Activated naive CD4-positive, alpha-beta T cell treated with anti-CD3 and anti-CD28 coated beads for 36 hours (primary cell): ENCODE results near the gene SMIM22. TPM values are rescaled to one million over a fixed set of nuclear protein-coding genes. Genes with fewer than 3 reads are reported as not detected.
A peak's percentile ranks its signal among the peaks of the same experiment; 100 is the strongest.

Source experiments
- CTCF ChIA-PET: fragments of 350-600 bp; sonication (Branson Sonifier 250); formaldehyde crosslinking; loops from one replicate; lab custom pipeline; 2021; ENCODE audit warnings: antibody characterized with exemption; lab: Charles Lee
- DNase-seq: peaks from one replicate; pipeline ENCODE4 v3.0.0-alpha.2; 2020
- H3K27ac Mint-ChIP-seq: one replicate; pipeline ENCODE4 v1.8.0; 2021; ENCODE audit warnings: mild to moderate bottlenecking, mixed read lengths
- H3K27me3 Mint-ChIP-seq: one replicate; pipeline ENCODE4 v1.8.0; 2021; ENCODE audit warnings: low read depth, mixed read lengths
- H3K36me3 Mint-ChIP-seq: one replicate; pipeline ENCODE4 v1.8.0; 2021; ENCODE audit warnings: low read depth, mixed read lengths
- H3K4me1 Mint-ChIP-seq: one replicate; pipeline ENCODE4 v1.8.0; 2021; ENCODE audit warnings: low read depth, mixed read lengths
- H3K4me3 Mint-ChIP-seq: one replicate; pipeline ENCODE4 v1.8.0; 2021; ENCODE audit warnings: mild to moderate bottlenecking, moderate library complexity, mixed read lengths
- H3K9me3 Mint-ChIP-seq: one replicate; pipeline ENCODE4 v1.8.0; 2021; ENCODE audit warnings: mixed read lengths
- intact Hi-C: fragments of 100-400 bp; cut with micrococcal nuclease; formaldehyde crosslinking; loops from one replicate; pipeline ENCODE4 v1.15.1; 2023
- total RNA-seq, 2 experiments: library from RNA; stranded (reverse); gene quantifications; one replicate each; pipeline ENCODE4 v1.2.3, GENCODE V29; 2021

Gene SMIM22
- total RNA-seq, 2 experiments from 2014 or later: not detected

GRCh38 chr16:4760221-4760910 lies 34.8 kb upstream of the SMIM22 start:
- no peak overlapping the region for H3K4me3 Mint-ChIP-seq
- peaks cover 30% of the 10 kb centered on the region for H3K36me3 Mint-ChIP-seq
- H3K4me1 Mint-ChIP-seq: peaks cover 6% of the 10 kb centered on the region
- CTCF ChIA-PET: interaction anchor here (0.6 kb wide), 1 partner anchor 179 kb away, joined by 3 read pairs; no protein-coding TSS in a partner anchor
- DNase-seq: no peak
- H3K9me3 Mint-ChIP-seq: no peaks in the 10 kb centered on the region
- intact Hi-C loops: no loop called here
- no peaks in the 10 kb centered on the region for H3K27me3 Mint-ChIP-seq
- no peak overlapping the region for H3K27ac Mint-ChIP-seq

- DNase-seq: no peak
- no peak overlapping the region for H3K4me3 Mint-ChIP-seq
- peaks cover 18% of the 10 kb centered on the region for H3K4me1 Mint-ChIP-seq
- no peaks in the 10 kb centered on the region for H3K27me3 Mint-ChIP-seq
- intact Hi-C loops: no loop called here
- CTCF ChIA-PET: interaction anchor here (0.7 kb wide), 1 partner anchor 17 kb away, joined by 3 read pairs; no protein-coding TSS in a partner anchor
- peaks cover 16% of the 10 kb centered on the region for H3K36me3 Mint-ChIP-seq
- no peaks in the 10 kb centered on the region for H3K9me3 Mint-ChIP-seq
- no peak overlapping the region for H3K27ac Mint-ChIP-seq
These were observed 33.0 kb upstream of the SMIM22 start for GRCh38 chr16:4762205-4762604.

GRCh38 chr16:4763791-4764190 lies 31.4 kb upstream of the SMIM22 start:
- intact Hi-C loops: no loop called here
- H3K27ac Mint-ChIP-seq: no peak overlapping the region
- CTCF ChIA-PET: no interaction called here
- H3K4me1 Mint-ChIP-seq: peaks cover 28% of the 10 kb centered on the region
- H3K9me3 Mint-ChIP-seq: no peaks in the 10 kb centered on the region
- peaks cover 12% of the 10 kb centered on the region for H3K36me3 Mint-ChIP-seq
- H3K27me3 Mint-ChIP-seq: no peaks in the 10 kb centered on the region
- H3K4me3 Mint-ChIP-seq: no peak overlapping the region
- no peak for DNase-seq

- intact Hi-C loops: loop anchor here (5.0 kb wide), 2 partner anchors 288 to 493 kb away; partner anchors contain the start of genes HMOX2 and TFAP4
- no peaks in the 10 kb centered on the region for H3K27me3 Mint-ChIP-seq
- peaks cover 35% of the 10 kb centered on the region for H3K4me1 Mint-ChIP-seq
- CTCF ChIA-PET: interaction anchor here (0.7 to 1.0 kb wide), 2 partner anchors 31 to 114 kb away, joined by 3 read pairs; partner anchors contain the start of gene DNAAF8
- peaks cover 10% of the 10 kb centered on the region for H3K36me3 Mint-ChIP-seq
- DNase-seq: no peak
- no peaks in the 10 kb centered on the region for H3K9me3 Mint-ChIP-seq
- peak overlapping the region; percentile 80 for H3K4me3 Mint-ChIP-seq
- peak overlapping the region; percentile 82 for H3K27ac Mint-ChIP-seq
These were observed 29.4 kb upstream of the SMIM22 start for GRCh38 chr16:4765511-4766474.

GRCh38 chr16:4766875-4767628 lies 28.1 kb upstream of the SMIM22 start, which contains the start of gene ZNF500:
Gene ZNF500, minus strand, starts transcription at chr16:4767162. Its CDS starts 1,184 bp downstream, at chr16:4765978.
- CTCF ChIA-PET: interaction anchor here (0.6 to 1.0 kb wide), 3 partner anchors 32 to 116 kb away, joined by 3 read pairs; partner anchors contain the start of gene DNAAF8
- Mint-ChIP-seq H3K36me3 (peaks cover 7% of the 10 kb centered on the region), H3K4me3 (peak within 1 kb of the TSS; percentile 93), H3K9me3 (no peaks in the 10 kb centered on the region), H3K27me3 (no peaks in the 10 kb centered on the region), H3K27ac (peak within 1 kb of the TSS; percentile 93), H3K4me1 (peaks cover 35% of the 10 kb centered on the region)
- peak; percentile 98 for DNase-seq
- intact Hi-C loops: loop anchor here (1.0 to 5.0 kb wide), 5 partner anchors 33 to 495 kb away; partner anchors contain the start of genes ANKS3, DNAAF8, EEF2KMT and HMOX2

GRCh38 chr16:4767872-4768548 lies 27.2 kb upstream of the SMIM22 start:
- Mint-ChIP-seq H3K27ac (peak overlapping the region; percentile 93), H3K4me3 (peak overlapping the region; percentile 93), H3K36me3 (peaks cover 3% of the 10 kb centered on the region), H3K27me3 (no peaks in the 10 kb centered on the region), H3K9me3 (no peaks in the 10 kb centered on the region), H3K4me1 (peaks cover 35% of the 10 kb centered on the region)
- peak; percentile 41 for DNase-seq
- CTCF ChIA-PET: no interaction called here
- intact Hi-C loops: loop anchor here (1.0 to 5.0 kb wide), 9 partner anchors 34 to 496 kb away; partner anchors contain the start of genes ANKS3, DNAAF8, EEF2KMT and GLYR1

- Mint-ChIP-seq H3K27me3 (no peaks in the 10 kb centered on the region), H3K4me3 (peak overlapping the region; percentile 93), H3K9me3 (no peaks in the 10 kb centered on the region), H3K27ac (peak overlapping the region; percentile 93), H3K36me3 (peaks cover 3% of the 10 kb centered on the region), H3K4me1 (peaks cover 35% of the 10 kb centered on the region)
- CTCF ChIA-PET: no interaction called here
- intact Hi-C loops: loop anchor here (1.0 to 5.0 kb wide), 6 partner anchors 34 to 496 kb away; partner anchors contain the start of genes GLYR1, HMOX2, MGRN1 and ROGDI
- DNase-seq: peak; percentile 92
These were observed 26.4 kb upstream of the SMIM22 start for GRCh38 chr16:4768549-4769305.

GRCh38 chr16:4769306-4769638 lies 25.9 kb upstream of the SMIM22 start:
- peaks cover 32% of the 10 kb centered on the region for H3K4me1 Mint-ChIP-seq
- no peak for DNase-seq
- peak overlapping the region; percentile 93 for H3K4me3 Mint-ChIP-seq
- no peak overlapping the region for H3K27ac Mint-ChIP-seq
- CTCF ChIA-PET: no interaction called here
- no peaks in the 10 kb centered on the region for H3K36me3 Mint-ChIP-seq
- H3K9me3 Mint-ChIP-seq: no peaks in the 10 kb centered on the region
- no peaks in the 10 kb centered on the region for H3K27me3 Mint-ChIP-seq
- intact Hi-C loops: loop anchor here (5.0 kb wide), 2 partner anchors 292 to 497 kb away; partner anchors contain the start of genes HMOX2 and TFAP4

GRCh38 chr16:4771646-4772045 lies 23.5 kb upstream of the SMIM22 start:
- Mint-ChIP-seq H3K27me3 (no peaks in the 10 kb centered on the region), H3K9me3 (no peaks in the 10 kb centered on the region), H3K27ac (no peak overlapping the region), H3K4me3 (no peak overlapping the region), H3K4me1 (peaks cover 18% of the 10 kb centered on the region), H3K36me3 (no peaks in the 10 kb centered on the region)
- intact Hi-C loops: no loop called here
- CTCF ChIA-PET: no interaction called here
- DNase-seq: no peak

- Mint-ChIP-seq H3K36me3 (no peaks in the 10 kb centered on the region), H3K9me3 (no peaks in the 10 kb centered on the region)
- CTCF ChIA-PET: interaction anchor here (0.7 kb wide), 1 partner anchor 184 kb away, joined by 6 read pairs; no protein-coding TSS in a partner anchor
These were observed 22.8 kb upstream of the SMIM22 start for GRCh38 chr16:4772351-4772750.

More at GRCh38 chr16:4772351-4772750, 22.8 kb upstream of the SMIM22 start:
- no peaks in the 10 kb centered on the region for H3K27me3 Mint-ChIP-seq
- H3K4me3 Mint-ChIP-seq: no peak overlapping the region
- intact Hi-C loops: no loop called here
- no peak overlapping the region for H3K27ac Mint-ChIP-seq
- no peak for DNase-seq
- peaks cover 15% of the 10 kb centered on the region for H3K4me1 Mint-ChIP-seq
